M059J (cell line): ENCODE data around the gene HSD17B3. TPM values are rescaled to one million over a fixed set of nuclear protein-coding genes. Genes with fewer than 3 reads are reported as not detected.
"Not testable (repeated sequence)": the region's sequence is repeated elsewhere in the genome, so short reads cannot be mapped to it uniquely, and the experiment has no call there.

Experiments used
- DNase-seq: peaks from one replicate; pipeline ENCODE4 v3.0.0-alpha.2; 2012; ENCODE audit warnings: low read depth
- total RNA-seq: library from RNA; depleted of rRNA; stranded (reverse); fragments of >200 nt; shearing (Covaris generic); gene quantifications from 2 replicates; pipeline ENCODE4 v1.2.3, GENCODE V29; 2014; rRNA removed

The HSD17B3 gene
- 1.9 TPM in 1 of 2 replicates, not detected in the other for total RNA-seq

- peak; percentile 37 for DNase-seq
These were observed at the start of gene HSD17B3 for GRCh38 chr9:96302021-96302420. TSS of gene HSD17B3 (minus strand) at chr9:96302176. CDS start at chr9:96302104, 72 bp downstream.

DNA sequence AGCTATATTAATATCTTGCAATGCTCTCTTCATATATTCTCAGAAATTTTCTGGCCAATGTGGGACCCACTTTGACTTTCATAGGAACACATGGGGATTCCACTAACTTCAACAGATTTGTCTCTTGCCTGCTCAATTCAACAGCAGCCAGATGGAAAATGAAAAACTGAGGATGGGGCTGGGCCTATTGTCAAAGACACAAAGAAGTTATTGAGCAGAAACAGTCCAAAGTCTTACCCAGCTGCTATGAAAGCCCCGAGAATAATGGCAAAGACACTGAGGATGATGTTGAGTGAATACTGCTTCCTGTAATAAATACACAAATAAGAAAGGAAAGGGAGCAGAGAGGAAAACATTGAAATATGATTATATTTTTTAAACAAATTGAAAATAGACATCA lies 48.9 kb upstream of the HSD17B3 start:
- no peak for DNase-seq

DNA sequence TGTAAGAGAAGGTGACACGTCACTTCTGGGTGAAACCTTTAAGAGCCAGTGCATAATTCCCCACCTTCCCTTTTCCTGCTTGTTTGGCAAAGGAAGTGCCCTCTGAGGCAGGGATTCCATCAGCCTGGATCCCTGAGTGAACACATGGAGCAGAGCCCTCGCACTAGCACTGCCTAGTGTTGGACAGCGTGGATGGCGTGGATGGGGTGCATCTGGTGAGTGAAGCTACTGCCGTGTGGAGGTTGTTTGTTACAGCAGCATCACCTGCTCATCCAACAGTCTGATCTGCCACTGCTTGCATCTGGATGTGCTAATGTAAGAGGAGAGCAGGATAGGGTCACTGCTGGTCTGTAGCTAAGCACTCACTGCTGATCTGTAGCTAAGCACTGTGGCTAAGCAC lies 46.3 kb upstream of the HSD17B3 start:
- no peak for DNase-seq

DNA sequence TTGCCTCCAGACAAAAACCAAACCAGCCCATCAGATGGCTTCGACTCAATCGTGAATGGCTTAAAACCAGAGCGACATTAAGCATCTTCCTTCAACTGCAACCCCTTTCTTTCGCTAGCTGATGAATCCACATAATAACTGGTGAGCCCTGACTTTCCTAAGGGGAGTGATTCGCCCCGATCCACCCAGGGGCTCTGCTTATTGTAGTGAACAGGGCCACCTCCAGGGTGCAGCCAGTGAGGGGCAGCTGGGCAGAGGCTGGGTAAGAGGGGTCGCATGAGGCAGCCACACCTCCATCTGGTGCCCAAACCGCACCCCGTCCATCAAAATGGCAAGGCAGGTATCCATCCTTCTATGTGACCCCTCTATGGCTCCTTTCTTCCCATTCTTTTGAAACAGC lies 43.6 kb upstream of the HSD17B3 start:
- no peak for DNase-seq

GRCh38 chr9:96344458-96345180 lies 42.6 kb upstream of the HSD17B3 start:
- peak; percentile 93 for DNase-seq

GRCh38 chr9:96343515-96344360 lies 41.8 kb upstream of the HSD17B3 start:
- DNase-seq = no peak

GRCh38 chr9:96342571-96343245 lies 40.7 kb upstream of the HSD17B3 start:
- no peak for DNase-seq

DNA sequence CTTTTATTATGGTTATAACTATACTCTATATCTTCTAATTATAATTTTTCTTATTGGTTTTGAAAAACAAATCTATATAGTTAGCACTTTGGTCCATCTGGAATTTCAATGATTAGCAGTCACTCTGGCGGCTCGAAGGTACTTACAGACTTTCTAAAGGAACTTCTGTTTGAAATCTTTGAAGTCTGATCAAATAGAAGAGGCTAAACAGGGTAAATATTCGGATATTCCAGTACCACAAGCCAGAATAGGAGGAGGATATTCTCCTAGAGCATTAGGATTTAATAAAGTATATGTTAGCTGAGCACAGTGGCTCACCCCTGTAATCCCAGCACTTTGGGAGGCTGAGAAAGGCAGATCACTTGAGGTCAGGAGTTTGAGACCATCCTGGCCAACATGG lies 38.7 kb upstream of the HSD17B3 start:
- no peak for DNase-seq

- DNase-seq = no peak
These were observed 36.3 kb upstream of the HSD17B3 start for GRCh38 chr9:96338299-96338698.

DNA sequence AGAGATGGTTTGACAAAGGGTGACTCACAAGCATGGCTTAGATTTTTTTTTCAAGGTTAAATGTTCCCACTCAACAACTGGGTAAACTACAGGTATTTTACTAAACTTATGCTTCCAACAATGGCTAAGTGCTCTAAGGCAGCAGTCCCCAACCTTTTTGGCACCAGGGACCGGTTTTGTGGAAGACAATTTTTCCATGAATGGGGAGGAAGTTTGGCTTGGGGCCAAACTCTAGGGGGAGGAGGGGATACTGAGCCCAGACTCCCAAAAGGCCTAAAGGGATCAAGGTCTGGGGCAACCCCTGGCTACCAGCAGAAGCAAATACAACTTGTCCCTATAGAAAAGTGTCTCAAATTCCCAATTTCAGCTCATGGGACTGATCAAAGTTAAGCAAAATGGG lies 32.0 kb upstream of the HSD17B3 start:
- no peak for DNase-seq

DNA sequence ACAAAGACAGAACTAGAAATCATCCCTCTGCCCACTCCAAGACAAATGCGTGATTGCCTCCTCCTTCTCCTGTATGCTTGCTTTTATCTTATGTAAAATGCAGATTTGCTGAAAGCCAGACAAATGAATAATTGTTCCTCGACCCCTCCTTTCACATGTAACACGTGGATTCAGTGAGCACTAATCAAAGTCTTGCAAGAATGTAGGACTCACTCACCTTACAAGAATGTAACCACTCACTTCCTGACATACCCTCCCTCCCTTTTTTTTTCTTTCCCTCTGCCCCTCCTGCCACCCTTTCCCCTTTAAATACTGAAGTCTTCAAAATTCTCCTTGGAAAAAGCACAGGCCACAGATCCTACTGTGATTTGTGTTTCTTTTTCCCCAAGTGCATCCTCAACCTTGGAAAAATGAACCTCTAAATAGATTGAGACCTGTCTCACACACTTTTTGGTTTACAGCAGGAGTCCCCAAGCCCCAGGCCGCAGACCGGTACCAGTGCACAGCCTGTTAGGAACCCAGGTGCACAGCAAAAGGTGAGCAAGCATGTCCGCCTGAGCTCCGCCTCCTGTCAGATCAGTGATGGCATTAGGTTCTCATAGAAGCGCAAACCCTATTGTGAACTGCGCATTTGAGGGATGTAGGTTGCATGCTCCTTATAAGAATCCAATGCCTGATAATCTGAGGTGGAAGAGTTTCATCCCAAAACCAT lies 29.4 kb upstream of the HSD17B3 start:
- DNase-seq = peak; percentile 67

GRCh38 chr9:96327694-96328352 lies 25.8 kb upstream of the HSD17B3 start:
- DNase-seq = peak; percentile 72

DNA sequence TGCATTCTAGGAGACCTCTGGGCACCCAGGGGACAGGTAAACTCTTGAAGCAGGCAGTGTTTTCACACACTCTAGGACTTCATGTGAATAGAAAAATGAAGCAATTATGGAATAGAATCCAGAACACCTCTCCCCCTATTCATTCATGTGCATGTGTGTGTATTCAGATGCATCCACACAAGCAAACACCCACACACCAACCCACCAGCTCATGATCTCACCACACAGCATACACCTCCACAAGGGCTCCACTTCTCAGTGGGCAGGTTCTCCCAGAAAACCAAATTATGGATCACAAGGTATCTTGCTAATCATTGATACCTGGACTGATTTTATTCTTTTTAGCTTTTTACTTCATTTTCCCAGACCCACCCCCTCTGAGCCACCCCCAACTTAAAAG lies 21.2 kb upstream of the HSD17B3 start:
- DNase-seq = no peak

DNA sequence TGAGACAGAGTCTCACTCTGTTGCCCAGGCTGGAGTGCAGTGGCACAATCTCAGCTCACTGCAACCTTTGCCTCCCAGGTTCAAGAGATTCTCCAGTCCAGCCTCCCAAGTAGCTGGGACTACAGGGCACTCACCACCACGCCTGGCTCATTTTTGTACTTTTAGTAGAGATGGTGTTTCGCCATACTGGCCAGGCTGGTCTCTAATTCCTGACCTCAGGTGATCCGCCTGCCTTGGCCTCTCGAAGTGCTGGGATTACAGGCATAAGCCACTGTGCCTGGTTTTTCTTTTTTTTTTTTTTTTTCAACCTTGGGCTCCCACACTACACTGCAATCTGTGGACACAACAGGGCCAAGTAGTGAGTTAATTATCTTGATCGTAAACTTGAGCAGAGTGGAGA lies 20.8 kb upstream of the HSD17B3 start:
- DNase-seq = not testable (repeated sequence)

GRCh38 chr9:96322210-96322609 lies 20.2 kb upstream of the HSD17B3 start:
- not testable (repeated sequence) for DNase-seq

- no peak for DNase-seq
These were observed 19.5 kb upstream of the HSD17B3 start for GRCh38 chr9:96321515-96321914.

- DNase-seq = no peak
These were observed 18.8 kb upstream of the HSD17B3 start for GRCh38 chr9:96320749-96321280.

- DNase-seq = no peak
These were observed 17.1 kb upstream of the HSD17B3 start for GRCh38 chr9:96318921-96319565.

DNA sequence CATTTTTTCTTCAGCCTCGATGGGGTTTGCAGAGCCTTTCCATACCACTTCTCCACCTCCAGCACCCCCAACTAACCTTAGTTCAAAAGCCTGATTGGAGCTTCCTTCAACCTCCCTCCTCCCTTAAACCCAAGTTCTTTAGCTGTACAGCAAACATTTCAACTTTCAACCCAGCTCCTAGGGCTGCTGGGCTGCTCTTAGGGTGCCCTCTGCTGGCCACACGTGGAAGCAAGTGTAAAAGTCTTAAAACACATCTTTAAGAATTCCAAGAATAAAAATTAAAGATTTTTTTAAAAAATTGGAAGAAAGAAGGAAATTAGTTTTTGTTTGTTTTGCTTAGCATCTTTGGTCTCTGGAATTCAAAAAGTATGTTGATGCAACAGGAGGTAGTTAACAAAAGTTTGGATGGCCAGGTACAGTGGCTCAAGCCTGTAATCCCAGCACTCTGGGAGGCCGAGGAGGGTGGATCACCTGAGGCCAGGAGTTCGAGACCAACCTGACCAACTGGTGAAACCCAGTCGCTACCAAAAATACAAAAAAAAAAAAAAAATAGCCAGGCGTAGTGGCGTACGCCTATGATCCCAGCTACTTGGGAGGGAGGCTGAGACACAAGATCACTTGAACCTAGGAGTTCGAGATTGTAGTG lies 15.5 kb upstream of the HSD17B3 start:
- peak; percentile 55 for DNase-seq

DNA sequence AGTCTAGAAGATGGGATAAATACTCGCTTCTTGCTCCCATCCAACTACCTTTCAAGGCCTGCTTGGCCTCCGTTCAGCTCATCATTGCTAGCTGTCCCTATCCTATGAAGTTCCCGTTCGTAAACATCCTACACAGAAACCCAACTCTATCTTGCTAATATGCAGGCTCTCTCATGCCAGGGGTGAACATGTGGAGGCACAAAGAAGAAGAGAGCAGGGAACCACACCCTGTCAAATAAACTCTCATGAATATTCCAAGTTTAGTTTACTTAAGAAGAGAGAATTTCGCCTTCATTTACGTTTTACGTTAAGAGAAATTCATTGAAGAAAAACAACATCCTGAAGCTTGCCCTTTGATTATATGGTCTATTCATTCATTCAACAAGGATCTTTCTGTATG lies 7.9 kb upstream of the HSD17B3 start:
- DNase-seq = no peak
